ENCODE results near the gene PTPRS.

PTPRS gene

GRCh38 chr19:5305163-5305562, 35.4 kb downstream of the PTPRS start:
- Histone ChIP-seq H3K9me3 (no peaks in the 10 kb centered on the region), H3K27me3 (no peaks in the 10 kb centered on the region), H3K4me3 (ENCODE audit: low read depth, low read length) (no peak overlapping the region)

DNA sequence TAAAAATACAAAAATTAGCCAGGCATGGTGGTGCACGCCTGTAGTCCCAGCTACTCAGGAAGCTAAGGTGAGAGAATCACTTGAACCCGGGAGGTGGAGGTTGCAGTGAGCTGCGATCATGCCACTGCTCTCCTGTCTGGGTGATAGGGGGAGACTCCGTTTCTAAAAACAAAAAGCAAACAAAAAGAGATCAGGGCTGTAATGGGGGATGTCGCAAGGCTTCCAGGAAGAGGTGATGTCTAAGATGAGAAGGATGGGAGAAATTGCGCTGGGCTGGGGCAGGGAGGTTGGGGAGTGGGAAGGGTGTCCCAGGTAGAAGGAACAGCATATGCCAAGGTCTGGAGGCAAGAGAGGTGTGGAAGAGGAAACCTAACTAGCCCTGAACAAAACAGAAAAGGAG, 36.1 kb downstream of the PTPRS start:
- Histone ChIP-seq H3K4me3 (ENCODE audit: low read depth, low read length) (no peak overlapping the region), H3K36me3 (no peaks in the 10 kb centered on the region; the same call in none of the 2 replicates), H3K4me1 (no peaks in the 10 kb centered on the region; the same call in 1 of the 2 replicates), H3K27me3 (no peaks in the 10 kb centered on the region), H3K9me3 (no peaks in the 10 kb centered on the region)
- TF ChIP-seq, protein P1, sequence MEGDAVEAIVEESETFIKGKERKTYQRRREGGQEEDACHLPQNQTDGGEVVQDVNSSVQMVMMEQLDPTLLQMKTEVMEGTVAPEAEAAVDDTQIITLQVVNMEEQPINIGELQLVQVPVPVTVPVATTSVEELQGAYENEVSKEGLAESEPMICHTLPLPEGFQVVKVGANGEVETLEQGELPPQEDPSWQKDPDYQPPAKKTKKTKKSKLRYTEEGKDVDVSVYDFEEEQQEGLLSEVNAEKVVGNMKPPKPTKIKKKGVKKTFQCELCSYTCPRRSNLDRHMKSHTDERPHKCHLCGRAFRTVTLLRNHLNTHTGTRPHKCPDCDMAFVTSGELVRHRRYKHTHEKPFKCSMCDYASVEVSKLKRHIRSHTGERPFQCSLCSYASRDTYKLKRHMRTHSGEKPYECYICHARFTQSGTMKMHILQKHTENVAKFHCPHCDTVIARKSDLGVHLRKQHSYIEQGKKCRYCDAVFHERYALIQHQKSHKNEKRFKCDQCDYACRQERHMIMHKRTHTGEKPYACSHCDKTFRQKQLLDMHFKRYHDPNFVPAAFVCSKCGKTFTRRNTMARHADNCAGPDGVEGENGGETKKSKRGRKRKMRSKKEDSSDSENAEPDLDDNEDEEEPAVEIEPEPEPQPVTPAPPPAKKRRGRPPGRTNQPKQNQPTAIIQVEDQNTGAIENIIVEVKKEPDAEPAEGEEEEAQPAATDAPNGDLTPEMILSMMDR (IDR thresholded peaks at IDR 0.05; ENCODE audit: low read depth, low read length): no peak
- no peak for DNase-seq

More at GRCh38 chr19:5305163-5305562, 35.4 kb downstream of the PTPRS start:
- no peaks in the 10 kb centered on the region; the same call in none of the 2 replicates for H3K36me3 ChIP-seq
- TF ChIP-seq, protein P1 (IDR thresholded peaks at IDR 0.05; ENCODE audit: low read depth, low read length): no peak
- DNase-seq: no peak
- no peaks in the 10 kb centered on the region; the same call in 1 of the 2 replicates for H3K4me1 ChIP-seq

- Histone ChIP-seq H3K27me3 (no peaks in the 10 kb centered on the region), H3K4me3 (ENCODE audit: low read depth, low read length) (no peak overlapping the region), H3K36me3 (no peaks in the 10 kb centered on the region; the same call in none of the 2 replicates), H3K9me3 (no peaks in the 10 kb centered on the region), H3K4me1 (no peaks in the 10 kb centered on the region; the same call in 1 of the 2 replicates)
- TF ChIP-seq, protein P1 (IDR thresholded peaks at IDR 0.05; ENCODE audit: low read depth, low read length): no peak
- DNase-seq: no peak
These were observed 37.4 kb downstream of the PTPRS start for GRCh38 chr19:5303208-5303607.

DNA sequence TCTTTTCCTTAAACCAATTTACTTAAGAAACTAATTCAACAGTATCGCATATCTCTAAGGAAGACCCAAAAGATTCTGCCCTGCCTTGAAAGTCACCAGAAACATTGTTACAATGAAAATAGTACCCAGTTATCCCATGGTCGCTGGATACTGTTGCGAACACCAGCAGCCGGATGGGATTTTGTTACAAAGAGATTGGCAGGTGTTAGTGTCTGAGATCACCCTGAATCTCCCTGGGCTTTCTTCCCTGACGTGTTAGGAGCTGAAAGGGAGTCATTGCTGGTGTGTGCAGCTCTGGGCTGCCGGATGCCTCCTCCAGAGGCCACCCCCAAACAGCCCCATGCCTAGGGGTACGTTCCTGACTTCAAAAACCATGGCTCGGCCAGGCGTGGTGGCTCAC, 38.2 kb downstream of the PTPRS start:
- Histone ChIP-seq H3K4me3 (ENCODE audit: low read depth, low read length) (no peak overlapping the region), H3K36me3 (no peaks in the 10 kb centered on the region; the same call in 1 of the 2 replicates), H3K4me1 (no peaks in the 10 kb centered on the region; the same call in 1 of the 2 replicates), H3K27me3 (no peaks in the 10 kb centered on the region), H3K9me3 (no peaks in the 10 kb centered on the region)
- TF ChIP-seq, protein P1 (IDR thresholded peaks at IDR 0.05; ENCODE audit: low read depth, low read length): no peak
- DNase-seq: no peak

DNA sequence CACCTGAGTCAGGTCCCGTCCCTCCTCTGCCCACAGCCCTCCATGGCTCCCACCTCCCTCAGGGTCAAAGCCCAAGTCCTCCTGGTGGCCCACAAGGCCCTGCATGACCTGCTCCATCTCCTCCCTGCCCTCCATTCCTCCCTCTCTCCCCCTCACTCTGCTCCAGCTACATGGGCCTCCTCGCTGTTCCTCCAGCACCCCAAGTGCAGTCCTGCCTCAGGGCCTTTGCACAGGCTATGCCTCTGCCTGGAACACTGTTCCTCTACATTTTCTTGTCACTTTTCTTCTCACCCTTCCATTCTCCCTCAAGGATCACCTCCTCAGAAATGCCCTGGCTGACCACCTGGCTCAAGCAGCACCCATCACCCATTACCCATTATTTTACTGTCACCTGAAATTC, 41.5 kb downstream of the PTPRS start:
- no peaks in the 10 kb centered on the region for H3K4me1 ChIP-seq
- TF ChIP-seq, protein P1 (IDR thresholded peaks at IDR 0.05; ENCODE audit: low read depth, low read length): no peak
- H3K36me3 ChIP-seq: no peaks in the 10 kb centered on the region
- no peak for DNase-seq
- no peaks in the 10 kb centered on the region for H3K9me3 ChIP-seq
- H3K27me3 ChIP-seq: no peaks in the 10 kb centered on the region
- H3K4me3 ChIP-seq (ENCODE audit: low read depth, low read length): no peak overlapping the region

DNA sequence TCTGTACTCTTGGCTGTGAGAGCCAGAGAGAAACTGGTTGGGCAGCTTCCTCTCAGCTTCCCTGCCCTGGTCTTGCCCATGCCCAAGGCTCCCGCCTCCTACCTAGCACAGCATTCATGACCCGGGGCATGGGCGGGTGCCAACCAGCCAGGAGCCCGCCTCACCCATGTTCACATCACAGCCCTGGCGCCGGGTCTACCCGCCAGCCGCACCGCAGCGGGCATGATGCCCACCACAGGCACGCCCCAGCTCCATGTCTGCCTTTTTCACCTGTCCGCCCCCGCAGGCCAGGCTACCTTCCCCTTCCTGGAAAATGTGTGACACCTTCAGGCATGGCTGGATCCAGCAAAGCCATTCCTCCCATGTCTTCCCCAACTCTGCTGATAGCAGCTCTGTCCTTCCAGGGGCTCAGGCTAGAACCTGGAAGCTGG, 42.1 kb downstream of the PTPRS start:
- TF ChIP-seq, protein P1 (IDR thresholded peaks at IDR 0.05; ENCODE audit: low read depth, low read length): no peak
- H3K36me3 ChIP-seq: no peaks in the 10 kb centered on the region

More for the DNA sequence above, 42.1 kb downstream of the PTPRS start:
- DNase-seq: no peak
- Histone ChIP-seq H3K9me3 (no peaks in the 10 kb centered on the region), H3K27me3 (no peaks in the 10 kb centered on the region), H3K4me3 (ENCODE audit: low read depth, low read length) (no peak overlapping the region), H3K4me1 (no peaks in the 10 kb centered on the region)

All from BE2C (cell line).